C4-2B (cell line): ENCODE measurements around the gene MID2.

Source experiments
- ZFX ChIP-seq: fragments of 450-650 bp; IDR thresholded peaks from 2 replicates; pipeline ENCODE4 v1.6.1; 2017
- TF ChIP-seq, protein P1 (sequence below): fragments of 450-650 bp; conservative IDR thresholded peaks from 2 replicates; pipeline ENCODE4 v1.5.1; 2017; ENCODE audit warnings: mild to moderate bottlenecking

DNA sequence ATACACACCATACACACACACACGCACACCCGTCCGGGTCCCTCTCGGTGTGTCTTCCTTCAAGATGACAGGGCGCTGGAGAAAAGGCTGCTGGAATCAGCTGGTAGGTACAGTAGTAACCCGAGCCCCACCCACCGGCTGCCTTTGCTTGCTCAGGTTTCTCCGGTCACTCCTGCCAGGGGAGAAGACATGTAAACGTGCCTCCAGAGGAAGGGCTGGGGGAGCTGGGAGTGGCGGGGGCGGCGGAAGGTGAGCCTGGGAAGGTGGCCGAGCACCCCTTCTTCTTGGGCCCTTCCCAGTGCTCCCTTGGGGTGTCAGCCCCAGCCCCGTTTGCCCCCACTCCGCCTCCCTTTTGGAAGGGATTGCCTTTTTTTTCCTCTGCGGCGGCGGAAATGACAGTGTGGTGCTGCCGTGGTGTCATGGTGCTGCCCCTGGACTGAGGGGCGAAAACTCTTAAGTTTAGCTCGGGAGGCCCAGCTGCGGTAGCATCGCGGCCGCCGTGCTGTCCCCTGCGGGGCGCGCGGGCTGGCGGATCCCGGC lies at the start of gene MID2:
- TF ChIP-seq, protein P1, sequence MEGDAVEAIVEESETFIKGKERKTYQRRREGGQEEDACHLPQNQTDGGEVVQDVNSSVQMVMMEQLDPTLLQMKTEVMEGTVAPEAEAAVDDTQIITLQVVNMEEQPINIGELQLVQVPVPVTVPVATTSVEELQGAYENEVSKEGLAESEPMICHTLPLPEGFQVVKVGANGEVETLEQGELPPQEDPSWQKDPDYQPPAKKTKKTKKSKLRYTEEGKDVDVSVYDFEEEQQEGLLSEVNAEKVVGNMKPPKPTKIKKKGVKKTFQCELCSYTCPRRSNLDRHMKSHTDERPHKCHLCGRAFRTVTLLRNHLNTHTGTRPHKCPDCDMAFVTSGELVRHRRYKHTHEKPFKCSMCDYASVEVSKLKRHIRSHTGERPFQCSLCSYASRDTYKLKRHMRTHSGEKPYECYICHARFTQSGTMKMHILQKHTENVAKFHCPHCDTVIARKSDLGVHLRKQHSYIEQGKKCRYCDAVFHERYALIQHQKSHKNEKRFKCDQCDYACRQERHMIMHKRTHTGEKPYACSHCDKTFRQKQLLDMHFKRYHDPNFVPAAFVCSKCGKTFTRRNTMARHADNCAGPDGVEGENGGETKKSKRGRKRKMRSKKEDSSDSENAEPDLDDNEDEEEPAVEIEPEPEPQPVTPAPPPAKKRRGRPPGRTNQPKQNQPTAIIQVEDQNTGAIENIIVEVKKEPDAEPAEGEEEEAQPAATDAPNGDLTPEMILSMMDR: no peak
- no peak for TF ChIP-seq ZFX
